NCI-H345 (cell line): Measurements from ENCODE around the gene RCBTB2.
"Not testable (repeated sequence)": the region's sequence is repeated elsewhere in the genome, so short reads cannot be mapped to it uniquely, and the experiment has no call there.

Experiments used
- DNase-seq: peaks from one replicate; lab custom pipeline; 2025; lab: John Stamatoyannopoulos, UW

The RCBTB2 gene

DNA sequence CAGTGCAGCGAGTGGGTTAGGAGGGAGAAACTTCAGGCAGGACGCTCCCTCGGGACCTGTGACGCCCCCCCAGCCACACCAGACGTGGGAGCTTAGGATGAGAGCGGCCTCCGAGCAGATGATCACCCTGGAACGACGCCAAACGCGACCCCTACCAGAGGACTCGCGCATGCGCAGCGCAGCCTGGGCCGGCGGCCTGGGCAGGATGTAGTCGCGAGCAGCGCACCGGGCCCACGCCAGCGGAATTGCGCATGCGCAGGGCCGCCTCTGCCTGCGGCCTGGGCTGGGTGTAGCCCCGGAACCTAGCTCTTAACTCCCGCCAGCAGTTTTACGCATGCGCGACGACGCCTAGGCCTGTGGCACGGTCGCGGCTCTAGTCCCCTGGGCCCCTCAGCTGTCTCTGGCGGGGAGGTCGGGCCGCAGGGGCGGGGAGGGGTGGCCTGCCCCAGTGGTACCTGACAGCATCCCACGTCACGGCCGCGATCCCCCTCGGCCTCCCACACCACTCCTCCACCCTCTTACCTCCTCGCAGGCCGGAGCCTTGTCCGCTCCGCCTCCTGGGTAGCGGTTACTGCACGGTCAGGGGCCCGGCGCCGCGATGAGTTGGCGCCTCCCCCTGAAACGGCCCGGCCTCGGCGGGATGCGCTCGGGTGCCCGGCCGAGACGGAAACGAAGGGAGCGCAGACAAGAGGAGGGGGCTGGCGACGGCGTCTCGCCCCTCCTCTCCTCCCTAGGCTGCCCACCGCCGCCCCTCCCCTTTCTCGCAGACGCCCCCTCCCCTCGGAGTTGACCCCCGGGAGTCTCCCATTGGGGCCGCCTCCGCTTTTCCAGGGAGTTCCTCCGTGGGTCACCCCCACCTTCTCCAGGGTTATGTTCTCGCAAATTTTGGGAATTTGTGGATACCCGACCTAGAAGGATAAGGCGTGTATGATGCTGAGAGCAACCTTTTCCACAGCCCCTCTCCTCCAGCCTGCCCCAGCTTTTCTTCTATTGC is at the start of gene RCBTB2:
Gene RCBTB2, minus strand, starts transcription at position 575 of the 994 bp plus-strand sequence. CDS start 11,141 bp downstream, outside the sequence.
- peak; percentile 85 for DNase-seq

DNA sequence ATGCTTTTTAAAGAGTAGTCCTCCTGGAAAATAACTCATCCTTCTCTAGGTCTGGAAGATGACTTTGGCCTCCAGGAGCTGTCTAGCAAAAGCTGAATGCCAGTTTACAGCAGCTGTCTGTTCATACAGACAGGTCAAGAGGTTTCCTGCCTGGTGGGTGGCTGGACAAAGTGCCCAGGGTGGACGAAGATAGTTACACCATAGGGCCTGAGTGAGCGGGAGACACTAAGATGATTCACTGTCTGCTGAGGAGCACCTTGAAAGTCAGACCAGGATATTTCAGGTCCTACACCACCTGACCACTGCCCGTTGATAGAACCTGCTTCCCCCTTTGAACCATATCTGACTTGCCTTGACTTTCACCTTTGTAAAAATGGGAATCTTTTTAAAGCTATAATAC is 49.2 kb upstream of the RCBTB2 start:
- no peak for DNase-seq

DNA sequence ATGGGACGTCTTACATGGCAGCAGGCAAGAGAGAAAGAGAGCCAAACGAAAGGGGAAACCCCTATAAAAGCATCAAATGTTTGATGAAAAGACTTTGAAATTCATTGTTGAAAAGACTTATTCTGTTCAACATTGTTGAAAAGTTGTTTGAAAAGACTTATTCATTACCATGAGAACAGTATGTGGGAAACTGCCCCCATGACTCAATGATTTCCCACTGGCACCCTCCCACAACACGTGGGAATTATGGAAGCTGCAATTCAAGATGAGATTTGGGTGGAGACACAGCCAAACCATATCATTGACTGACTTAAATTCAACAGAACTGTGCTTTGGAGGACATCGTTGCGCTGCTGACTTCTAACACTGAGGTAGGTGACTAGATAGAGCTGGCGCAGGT is 48.0 kb upstream of the RCBTB2 start:
- DNase-seq, result no peak

DNA sequence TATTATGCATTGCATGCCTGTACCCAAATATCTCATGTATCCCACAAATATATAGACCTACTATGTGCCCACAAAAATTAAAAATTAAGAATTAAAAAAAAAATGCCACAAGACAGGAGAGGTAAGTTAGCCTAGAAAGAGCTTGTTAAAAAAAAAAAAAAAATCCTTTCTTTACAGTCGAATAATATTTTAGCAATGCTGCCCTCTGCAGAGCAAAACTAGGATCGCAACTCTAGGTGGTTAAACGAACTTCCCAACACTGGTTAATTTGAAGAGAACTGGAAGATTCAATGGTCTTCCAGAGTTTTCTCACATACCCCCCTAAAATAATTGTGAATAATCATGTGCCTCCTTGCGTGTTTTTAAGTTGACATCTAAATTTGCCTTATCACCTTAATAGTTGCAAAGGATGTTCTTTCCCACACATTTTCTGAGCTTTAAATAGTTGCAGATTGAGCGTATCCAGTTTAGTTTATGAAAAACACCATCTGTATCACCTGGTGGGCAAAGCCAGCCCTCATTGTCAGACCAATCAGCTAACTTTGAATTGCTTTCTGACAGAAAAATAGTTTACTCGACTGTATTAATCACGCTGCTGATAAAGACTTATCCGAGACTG is 47.4 kb upstream of the RCBTB2 start:
- DNase-seq, result peak; percentile 25

DNA sequence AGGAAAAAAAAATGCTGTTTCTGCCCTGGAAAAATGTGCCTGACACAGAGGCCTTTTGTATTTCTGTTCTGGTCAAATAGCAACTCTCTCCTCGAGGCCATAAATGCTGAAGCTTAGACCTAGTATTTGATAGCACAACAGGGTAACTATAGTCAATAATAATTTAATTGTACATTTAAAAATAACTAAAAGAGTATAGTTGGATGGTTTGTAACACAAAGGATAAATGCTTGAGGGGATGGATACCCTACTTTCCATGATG is 47.0 kb upstream of the RCBTB2 start:
- DNase-seq, result not testable (repeated sequence)

DNA sequence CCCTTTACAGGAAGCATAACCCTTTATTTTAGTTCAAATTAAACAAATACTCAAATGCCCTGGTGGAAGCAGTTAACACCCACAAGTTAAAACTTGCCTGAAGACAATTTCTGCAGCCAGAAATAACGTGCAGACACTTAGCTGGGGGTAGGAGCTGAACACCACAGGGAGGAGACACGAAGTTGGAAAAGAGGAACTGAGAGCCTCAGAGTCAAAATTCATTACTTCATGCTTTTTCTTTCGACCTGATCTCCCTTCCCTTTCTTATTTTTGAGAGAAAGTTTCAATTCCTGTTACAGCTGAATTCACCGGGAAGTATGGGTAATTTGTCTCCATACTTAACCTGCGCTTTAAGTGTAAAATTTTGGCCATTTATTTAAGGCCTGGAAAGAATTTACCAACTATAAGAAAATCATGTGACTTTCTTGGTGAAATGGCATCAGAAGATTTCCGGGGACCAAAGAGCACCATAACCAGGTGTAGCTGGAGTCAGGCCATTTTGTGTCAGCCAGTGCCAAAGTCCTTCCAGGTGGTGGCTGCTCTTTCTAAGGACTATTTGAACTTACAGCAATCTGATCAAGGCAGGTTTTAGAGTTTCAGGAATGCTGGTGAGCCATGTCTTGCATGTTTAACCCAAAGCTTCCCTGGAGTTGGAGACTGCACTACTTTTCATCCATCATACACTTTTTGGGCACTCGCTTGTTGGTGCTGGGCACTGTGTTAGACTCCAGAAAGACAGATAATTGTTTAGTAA is 46.5 kb upstream of the RCBTB2 start:
- DNase-seq, result no peak

DNA sequence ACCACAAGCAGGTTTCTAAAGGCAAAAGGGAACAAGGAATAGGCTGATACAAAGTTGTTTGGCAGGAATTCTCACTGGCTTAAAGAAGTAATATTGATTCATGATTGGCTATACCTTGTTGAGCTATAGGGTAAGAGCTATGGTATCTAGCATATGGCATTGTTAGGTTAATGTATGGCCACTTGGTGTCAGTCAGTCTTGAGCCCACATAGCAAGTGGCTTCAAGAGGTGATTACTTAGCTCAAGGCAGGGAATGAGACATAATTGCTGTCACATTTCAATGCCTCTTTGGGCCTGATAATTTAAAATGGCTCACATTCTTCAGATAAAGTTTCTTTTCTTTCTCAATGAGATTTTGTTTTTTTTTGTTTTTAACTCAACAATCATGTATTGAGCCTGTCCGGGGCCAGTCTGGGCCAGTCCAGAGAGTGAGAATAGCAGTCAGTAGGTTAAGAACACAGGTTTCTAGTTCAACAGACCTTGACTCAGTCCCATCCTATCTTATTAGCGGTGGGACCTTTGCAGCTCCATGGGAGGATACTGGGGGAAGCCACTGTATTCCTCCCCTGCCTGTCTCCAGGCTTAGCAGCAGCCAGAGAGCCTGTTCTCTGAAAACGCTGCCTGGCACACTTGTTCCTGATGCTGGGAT is 45.8 kb upstream of the RCBTB2 start:
- DNase-seq, result no peak

DNA sequence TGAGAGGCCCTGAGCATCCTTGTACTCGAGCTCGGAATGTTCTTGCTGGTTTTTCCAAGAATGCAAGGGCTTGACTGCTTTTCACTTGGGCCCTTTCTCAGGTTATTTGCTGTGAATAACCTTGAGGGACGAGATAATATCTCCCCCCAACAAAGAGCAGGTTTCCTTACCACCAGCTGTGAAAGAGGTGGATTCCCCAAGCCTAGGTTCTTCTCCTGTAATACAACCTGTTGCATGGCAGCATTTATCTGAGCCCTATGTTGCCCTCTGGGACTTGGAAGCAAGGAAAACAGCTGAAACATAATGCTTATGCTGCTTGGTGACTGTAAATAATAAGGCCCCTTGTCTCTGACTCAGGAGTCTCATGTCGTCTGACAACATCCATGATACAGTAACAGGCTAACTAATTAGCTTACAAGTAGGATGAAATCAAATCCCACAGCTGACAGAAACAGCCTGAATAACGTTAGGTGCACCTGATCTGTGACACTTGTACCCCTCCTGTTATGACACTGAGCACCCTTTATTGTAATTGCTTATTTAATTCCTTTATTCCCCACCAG is 43.6 kb upstream of the RCBTB2 start:
- no peak for DNase-seq

DNA sequence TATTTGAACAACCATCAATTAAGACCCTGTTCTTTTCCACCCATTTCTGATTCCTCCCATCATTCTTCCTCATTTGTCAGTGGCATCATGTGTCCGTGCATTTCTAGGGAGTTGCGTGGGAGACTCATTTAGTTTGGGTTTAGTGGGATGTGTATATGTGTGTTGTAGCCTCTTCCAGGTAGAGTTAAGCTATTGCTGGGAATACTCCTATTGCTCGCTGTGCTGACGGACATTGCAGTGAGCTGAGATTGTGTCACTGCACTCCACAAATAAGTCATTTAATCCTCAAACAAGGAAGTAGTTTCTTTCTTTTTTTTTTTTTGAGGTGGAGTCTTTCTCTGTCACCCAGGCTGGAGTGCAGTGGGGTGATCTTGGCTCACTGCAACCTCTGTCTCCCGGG is 42.2 kb upstream of the RCBTB2 start:
- no peak for DNase-seq

DNA sequence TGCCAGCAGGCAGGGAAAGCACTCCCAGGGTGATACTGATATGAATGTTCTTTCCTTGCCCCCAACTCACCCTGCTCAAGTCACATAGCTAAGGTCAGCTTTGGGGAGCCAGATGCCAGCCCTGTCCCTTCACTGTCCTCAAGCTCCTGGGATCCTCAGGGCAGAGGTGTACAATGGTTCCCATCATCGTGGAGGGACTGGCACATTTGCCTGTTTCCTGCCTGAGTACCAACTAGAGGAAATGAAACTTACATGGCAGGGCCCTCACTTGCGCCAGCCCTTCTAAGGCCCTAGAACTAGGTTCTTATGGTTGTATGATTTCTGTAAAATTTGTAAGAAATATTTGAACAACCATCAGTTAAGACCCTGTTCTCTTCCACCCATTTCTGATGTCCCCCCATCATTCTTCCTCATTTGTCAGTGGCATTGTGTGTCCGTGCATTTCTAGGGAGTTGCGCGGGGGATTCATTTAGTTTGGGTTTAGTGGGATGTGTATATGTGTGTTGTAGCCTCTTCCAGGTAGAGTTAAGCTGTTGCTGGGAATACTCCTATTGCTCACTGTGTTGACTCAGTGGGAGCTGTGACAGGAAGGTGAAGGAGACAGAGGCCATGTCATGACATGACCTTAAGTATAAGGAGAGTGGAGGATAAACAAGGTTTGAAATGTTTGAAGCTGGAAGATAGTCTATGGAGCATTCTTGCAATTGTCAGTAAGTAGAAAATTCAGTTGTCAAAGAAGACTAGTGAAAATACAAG is 41.3 kb upstream of the RCBTB2 start:
- no peak for DNase-seq

DNA sequence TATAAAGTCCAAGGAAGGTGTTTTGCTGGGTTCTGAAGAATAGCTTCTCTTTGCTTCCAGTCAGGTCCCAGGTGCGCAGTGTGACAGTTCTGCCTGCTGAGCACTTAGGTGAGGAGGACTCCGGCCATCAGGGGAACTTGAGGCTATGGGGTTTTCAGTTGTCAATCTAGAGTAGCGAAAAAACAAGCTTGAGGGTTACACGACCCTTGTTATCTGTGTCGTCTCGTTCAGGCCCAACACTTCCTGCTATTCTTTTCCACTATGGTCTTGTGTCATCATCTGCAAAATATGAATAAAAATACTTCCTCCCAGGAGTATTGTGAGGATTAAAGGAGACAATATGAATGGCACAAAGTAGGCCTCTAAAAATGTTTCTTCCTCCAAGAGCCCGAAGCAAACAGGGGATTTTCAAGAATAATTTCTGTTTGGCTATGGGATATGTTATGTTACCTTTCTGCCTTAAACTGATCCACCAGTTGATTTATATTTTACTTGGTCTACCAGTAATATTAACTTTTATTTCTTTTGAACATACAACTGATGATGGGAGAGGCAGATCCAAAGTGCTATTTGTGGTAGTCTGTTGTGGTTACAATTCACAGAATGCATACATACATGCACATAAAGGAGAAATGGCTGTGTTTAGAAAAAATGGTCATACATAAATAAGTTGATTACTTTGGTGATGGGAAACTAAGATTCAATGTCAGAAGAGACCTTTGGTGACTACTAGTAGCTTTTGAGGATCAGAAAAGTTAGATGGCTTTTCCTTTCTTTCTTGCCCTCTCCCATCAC is 40.5 kb upstream of the RCBTB2 start:
- no peak for DNase-seq

DNA sequence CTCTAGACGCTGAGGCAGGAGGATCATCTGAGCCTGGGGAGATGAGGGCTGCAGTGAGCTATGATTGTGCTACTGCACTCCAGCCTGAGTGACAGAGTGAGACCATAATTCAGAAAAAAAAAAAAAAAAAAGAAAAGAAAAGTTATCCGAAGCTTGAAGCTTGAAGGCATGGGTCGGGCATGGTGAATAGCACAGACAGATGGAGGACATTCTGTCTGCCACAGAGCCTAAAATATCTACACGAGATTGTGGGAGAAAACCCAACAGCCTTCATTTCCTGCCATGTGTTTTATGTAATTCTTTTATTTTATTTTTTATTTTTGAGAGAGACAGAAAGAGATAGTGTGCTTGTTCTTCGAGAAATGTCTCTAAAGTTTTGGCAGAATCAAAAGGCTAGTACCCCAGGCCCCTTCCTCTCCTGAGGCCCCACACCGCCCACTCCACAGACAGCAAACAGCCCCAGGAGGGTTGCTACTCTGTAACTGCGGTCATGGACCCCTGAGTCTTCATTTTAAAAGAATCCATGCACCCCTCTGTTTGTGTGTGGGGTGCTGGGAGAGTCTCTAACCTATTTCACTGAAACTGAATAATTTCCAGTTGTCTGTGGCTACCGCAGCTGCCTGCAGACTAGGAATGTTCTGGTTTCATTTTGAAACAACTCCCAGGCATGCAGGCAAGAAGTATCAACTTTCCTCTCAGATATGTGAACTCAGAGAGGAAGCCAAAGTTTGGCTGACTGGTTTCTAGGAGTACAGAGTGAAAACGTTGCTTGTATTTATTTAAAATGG is 38.4 kb upstream of the RCBTB2 start:
- no peak for DNase-seq

DNA sequence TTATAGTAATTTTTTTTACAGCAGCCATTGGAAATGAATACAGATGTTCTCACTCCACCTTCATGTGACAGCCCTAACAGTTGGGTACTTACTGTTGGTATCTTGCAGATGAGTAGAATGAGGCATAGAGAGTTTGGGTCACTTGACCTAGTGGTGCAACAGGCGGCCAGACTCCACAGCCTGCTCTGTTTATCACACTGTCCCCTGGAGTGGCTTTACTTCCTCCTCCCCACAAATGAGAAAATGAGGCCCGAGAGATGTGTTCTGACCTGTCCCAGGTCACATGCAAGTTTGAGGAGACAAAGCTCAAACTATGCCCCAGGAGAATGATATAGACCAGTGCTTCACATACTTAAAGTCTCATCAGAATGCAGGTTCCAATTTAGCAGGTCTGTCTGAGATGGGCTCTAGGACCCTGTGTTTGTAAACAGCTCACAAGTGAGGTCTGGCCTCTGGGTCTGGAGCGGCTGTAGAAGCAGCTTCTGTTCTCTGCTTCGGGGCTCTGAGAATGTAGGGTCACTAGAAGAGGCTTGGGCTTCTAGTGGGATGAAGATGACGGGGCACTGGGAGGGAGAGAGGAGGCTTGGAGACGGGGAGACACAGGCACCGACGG is 37.4 kb upstream of the RCBTB2 start:
- no peak for DNase-seq

DNA sequence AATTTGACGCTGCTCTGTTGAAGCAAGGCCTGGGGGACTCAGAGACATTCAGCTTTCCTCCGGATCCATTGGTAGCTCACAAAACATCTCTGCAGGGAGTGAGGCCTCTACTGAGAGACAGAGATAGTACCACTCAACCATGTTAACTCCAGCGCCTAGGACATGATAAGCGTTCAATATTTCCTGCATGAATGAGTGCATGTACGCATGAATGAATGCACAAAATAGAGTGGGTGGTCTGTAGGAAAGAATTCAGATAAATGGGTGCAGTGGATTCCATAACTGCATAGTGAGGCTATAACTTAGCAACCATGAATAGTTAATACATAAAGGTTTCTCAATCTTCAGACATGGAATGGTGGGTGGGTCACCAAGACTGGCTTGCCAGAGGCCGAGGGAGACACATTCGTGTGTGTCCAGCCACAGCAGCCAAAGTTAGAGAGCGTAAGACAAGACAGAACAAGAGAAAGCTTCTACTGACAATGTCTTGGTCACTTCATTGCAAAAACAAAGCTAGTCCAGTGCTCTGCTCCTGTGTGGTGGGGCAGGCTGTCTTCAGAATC is 36.3 kb upstream of the RCBTB2 start:
- no peak for DNase-seq

DNA sequence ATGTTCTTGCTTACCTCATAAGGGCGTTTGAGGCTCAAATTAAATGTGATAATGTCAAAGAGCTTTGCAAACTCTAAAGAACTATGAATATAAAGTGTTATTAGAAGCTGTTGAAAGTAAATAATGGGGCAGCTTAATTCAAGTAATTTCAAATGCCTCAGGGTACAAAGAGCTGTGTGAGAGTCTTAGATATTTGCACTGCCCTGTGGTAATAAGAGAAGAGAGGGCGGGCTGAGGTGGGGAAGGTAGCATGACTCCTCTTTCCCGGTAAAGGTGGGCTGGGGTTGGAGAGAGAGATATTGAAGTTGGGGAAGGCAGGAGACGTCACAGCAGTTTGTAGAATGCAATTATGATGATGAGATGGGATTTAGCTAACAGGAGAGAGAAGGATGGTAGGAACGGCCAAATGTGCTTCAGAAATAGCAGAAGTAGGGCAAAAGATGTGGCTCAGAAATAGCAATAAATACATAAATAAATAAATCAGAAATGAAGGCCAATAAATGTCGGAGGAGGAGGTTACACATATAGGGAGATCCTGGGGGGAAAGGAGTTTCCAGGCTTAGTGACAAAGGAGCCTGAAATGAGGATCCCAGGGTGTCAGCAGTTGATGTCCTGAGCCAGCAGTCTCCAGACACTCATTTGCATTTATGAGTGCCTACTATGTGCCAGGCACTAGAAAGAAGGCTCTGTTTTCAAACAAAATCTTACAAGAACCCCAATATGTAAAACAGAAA is 35.7 kb upstream of the RCBTB2 start:
- DNase-seq, result no peak

DNA sequence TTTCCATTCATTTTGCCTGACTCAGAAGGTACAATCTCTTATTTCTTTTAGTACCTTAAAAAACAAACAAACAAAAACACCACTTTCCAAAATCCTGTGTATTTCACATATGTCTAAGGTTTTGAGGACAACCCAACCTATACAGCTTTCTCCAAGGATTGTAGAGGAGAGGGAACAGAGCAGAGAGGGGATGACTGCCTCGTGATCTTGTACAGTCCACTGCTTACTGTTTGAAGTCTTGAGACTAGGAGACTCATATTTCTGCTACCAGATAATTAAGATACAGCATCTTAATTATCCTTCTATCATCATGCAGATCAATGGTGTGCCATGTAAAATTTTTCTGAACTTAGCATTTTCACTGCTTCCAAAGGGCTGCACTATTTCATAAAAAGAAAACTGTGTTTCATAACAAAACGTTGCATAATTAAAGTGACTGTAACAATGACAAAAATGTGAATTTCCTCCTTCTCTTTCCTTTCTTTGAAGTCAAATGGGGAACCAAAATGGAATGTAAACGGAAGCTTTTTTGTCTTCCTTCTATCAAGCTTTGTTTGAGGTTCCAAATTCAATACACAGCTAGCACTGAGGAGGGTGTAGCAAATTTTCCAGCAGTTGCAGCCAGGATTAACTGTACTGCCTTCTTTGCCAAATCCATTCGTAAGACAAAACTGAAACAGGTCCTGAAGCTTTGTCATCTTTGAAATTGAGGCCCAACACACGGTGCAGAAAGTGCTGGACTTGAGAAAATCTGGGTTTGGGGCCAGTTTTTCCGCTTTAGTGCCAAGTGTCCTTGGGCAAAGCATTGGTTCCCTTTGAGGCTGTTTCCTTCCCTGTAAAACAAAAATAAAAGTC is 34.9 kb upstream of the RCBTB2 start:
- DNase-seq, result no peak

DNA sequence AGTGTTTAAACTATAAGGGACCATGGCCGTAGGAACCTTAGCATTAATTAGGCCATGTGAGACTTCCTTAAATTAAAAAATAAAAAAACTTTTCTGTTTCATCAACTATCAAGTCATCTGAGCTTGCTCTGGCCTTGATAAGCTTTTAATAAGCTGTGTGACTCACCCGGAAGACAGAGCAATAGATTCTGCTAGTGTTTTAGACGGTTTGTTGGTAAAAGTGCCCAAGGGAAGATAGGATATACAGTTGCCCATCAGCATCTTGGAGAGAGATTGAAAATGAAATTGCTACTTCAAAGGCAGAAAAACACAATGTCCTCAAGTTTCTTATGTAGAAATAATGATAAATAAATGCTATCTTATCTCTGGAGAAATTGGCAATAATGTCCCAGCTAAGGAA is 31.2 kb upstream of the RCBTB2 start:
- DNase-seq, result no peak
